ENCODE results near the gene NOTCH4.

GRCh38 chr6:32190911-32191677 is 32.8 kb downstream of the NOTCH4 start:
- TF ChIP-seq JUN (IDR thresholded peaks at IDR 0.05; ENCODE audit: borderline replicate concordance, insufficient read depth, insufficient read length, low read depth) (no peak), CTCF (IDR thresholded peaks at IDR 0.05; ENCODE audit: extremely low read depth in 1 of 2, insufficient read depth in 1 of 2, low read depth in 1 of 2, low read length in 2 of 2) (no peak), POLR2AphosphoS5 (IDR thresholded peaks at IDR 0.05; ENCODE audit: insufficient read depth, low read depth, low read length) (no peak), POLR2A (IDR thresholded peaks at IDR 0.05; ENCODE audit: low read depth, low read length) (peak; percentile 4), EZH2 (IDR thresholded peaks at IDR 0.05; ENCODE audit: borderline replicate concordance, low read depth, low read length, severe bottlenecking) (no peak), MYC (IDR thresholded peaks at IDR 0.05; ENCODE audit: low read depth, low read length) (no peak), MAX (IDR thresholded peaks at IDR 0.05; ENCODE audit: insufficient read depth, insufficient read length) (no peak)

All from endothelial cell of umbilical vein (primary cell).